Ectodermal cell (in vitro differentiated cells): ENCODE measurements around the gene USH2A.

Source experiments
- H3K27ac ChIP-seq: 2 replicates; pipeline ENCODE4 v1.7.0; 2013; ENCODE audit warnings: mild to moderate bottlenecking, low read depth, low read length; ENCODE audit not compliant: insufficient read depth, poor library complexity, severe bottlenecking
- H3K27me3 ChIP-seq: 2 replicates; pipeline ENCODE4 v1.7.0; 2013; ENCODE audit warnings: mild to moderate bottlenecking, low read length; ENCODE audit not compliant: insufficient read depth, control insufficient read depth, poor library complexity, severe bottlenecking
- H3K36me3 ChIP-seq: one replicate; pipeline ENCODE4 v1.7.0; 2013; ENCODE audit warnings: low read length; ENCODE audit not compliant: control insufficient read depth, insufficient read depth
- H3K4me1 ChIP-seq: one replicate; pipeline ENCODE4 v1.7.0; 2013; ENCODE audit warnings: low read length; ENCODE audit not compliant: control insufficient read depth, insufficient read depth
- H3K4me3 ChIP-seq: 2 replicates; pipeline ENCODE4 v1.7.0; 2013; ENCODE audit warnings: low read depth, low read length, control low read depth; ENCODE audit not compliant: insufficient read depth
- H3K9me3 ChIP-seq: 2 replicates; pipeline ENCODE4 v1.7.0; 2013; ENCODE audit warnings: mild to moderate bottlenecking, low read length, moderate library complexity; ENCODE audit not compliant: control insufficient read depth
- WGBS, 2 experiments: methylation state at CpG; one replicate each; pipeline ENCODE4 v1.1.7; 2013; ENCODE audit warnings: missing lambda C conversion rate in 2 of 2; 5-methylcytosine and 5-hydroxymethylcytosine counted together

The USH2A gene

GRCh38 chr1:215895276-215895675, 528.0 kb downstream of the USH2A start:
- Histone ChIP-seq H3K27me3 (no peaks in the 10 kb centered on the region), H3K4me1 (no peaks in the 10 kb centered on the region), H3K27ac (no peak overlapping the region), H3K9me3 (no peaks in the 10 kb centered on the region), H3K36me3 (no peaks in the 10 kb centered on the region), H3K4me3 (no peak overlapping the region)
- WGBS, 2 experiments, result 83% methylated on average over 2 of the region's 2 CpGs; no CpG with 5 or more reads in 1 of the 2 experiments

- Histone ChIP-seq H3K27me3 (no peaks in the 10 kb centered on the region), H3K9me3 (no peaks in the 10 kb centered on the region), H3K4me1 (no peaks in the 10 kb centered on the region), H3K4me3 (no peak overlapping the region), H3K36me3 (no peaks in the 10 kb centered on the region), H3K27ac (no peak overlapping the region)
- 81 to 90% methylated on average over 4 of the region's 4 CpGs for WGBS, 2 experiments
These were observed 528.6 kb downstream of the USH2A start for GRCh38 chr1:215894617-215895016.

DNA sequence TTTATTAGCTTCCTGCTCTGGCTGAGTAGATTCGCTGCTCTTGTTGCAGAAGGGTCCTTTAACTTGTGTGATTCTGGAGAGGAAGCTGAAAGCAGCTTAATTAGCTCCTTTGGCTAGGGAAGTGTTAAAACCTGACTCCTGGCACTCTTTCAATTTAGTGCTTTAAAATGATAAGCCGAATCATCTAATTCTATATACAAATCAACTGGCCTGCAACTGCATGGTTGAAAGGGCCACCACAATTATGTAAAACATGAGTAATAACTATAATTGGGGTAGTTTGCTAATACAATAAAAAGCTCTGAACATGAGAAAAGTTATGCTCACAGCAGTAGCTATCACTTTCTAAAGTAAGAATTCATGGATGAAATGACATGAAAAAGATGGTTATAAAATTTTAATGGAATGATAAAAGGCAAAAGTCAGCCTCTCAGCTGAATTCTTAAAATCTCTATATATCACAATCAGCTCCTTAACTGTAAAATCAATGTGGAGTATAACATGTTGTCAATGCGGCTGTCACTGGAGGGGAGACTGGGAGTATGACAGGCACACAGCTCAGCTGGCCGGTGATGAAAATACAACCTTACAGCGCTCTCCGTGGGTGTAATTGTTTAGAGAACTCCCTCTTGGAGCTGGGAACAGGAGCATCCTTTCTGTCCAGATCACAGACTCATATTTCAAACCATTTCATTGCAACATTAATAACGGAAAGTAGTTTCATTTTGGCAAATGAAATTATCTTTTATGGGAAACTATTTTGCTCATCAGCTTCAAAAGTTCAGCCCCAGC, 531.8 kb downstream of the USH2A start:
- Histone ChIP-seq H3K27ac (no peak overlapping the region), H3K36me3 (no peaks in the 10 kb centered on the region), H3K4me1 (no peaks in the 10 kb centered on the region), H3K4me3 (no peak overlapping the region), H3K9me3 (no peaks in the 10 kb centered on the region), H3K27me3 (no peaks in the 10 kb centered on the region)
- WGBS, 2 experiments, result 84 to 89% methylated on average over 5 to 7 of the region's 7 CpGs

DNA sequence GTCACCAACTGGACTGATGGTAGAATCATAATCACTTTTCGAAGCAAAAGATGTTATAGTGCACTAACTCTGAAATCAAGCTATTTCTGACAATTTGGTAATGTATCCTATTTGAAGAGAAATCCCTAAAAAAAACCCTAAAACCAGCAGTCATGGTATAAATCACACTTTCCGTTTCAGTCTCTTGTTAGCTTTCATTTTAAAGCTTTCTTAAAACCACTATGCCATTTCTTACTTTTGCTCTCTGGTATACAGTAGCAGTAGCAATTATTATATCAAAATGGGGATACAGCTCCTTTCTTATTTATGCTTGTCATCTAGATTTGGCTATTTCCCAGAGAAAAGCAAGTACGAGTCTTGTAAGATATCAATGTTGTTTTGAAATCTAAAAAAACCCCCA, 532.8 kb downstream of the USH2A start:
- Histone ChIP-seq H3K9me3 (no peaks in the 10 kb centered on the region), H3K27ac (no peak overlapping the region), H3K36me3 (no peaks in the 10 kb centered on the region), H3K4me3 (no peak overlapping the region), H3K4me1 (no peaks in the 10 kb centered on the region), H3K27me3 (no peaks in the 10 kb centered on the region)
- WGBS, 2 experiments, result 74 to 90% methylated on average over 2 to 3 of the region's 3 CpGs

DNA sequence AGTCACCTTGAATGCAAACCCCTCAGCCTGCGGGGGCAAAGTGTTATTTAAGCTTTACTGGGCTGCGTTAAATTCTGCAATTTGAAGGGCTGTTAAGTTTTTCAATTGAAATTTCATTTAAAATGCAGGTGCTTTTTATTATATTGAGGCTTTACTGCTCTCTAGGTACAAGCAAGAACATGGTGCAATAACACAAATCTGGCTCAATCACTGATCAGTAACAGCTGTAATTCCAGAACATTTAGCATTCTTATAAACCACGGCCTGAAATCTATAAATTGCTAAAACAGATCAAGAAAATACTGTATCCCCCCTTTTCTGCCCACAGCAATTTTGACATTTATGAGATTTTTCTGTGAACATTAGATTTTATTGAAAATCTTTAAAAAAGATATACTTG, 533.4 kb downstream of the USH2A start:
- 94 to 95% methylated on average over 3 of the region's 3 CpGs for WGBS, 2 experiments
- Histone ChIP-seq H3K4me3 (no peak overlapping the region), H3K36me3 (no peaks in the 10 kb centered on the region), H3K9me3 (no peaks in the 10 kb centered on the region), H3K27me3 (no peaks in the 10 kb centered on the region), H3K27ac (no peak overlapping the region), H3K4me1 (no peaks in the 10 kb centered on the region)

DNA sequence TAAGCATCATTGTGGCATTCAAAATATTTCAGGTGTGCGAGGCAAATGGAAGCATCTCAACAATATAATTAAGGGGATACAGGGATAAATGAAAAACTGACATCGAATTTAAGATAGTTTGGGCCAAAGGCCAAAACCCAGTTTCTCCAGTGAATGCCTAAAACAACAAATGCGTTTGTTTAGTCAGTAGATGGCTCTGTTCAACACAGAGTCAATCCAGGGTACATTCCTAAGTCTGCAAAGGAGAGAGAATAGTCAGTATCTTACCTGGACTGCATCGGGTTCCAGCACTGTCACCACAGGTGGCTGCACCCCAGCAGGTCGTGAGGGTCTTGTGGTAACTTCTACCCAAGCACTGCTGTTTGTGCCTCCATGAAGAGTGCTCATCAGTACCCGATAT, 535.1 kb downstream of the USH2A start:
- no peak overlapping the region for H3K4me3 ChIP-seq
- WGBS, 2 experiments, result 86 to 88% methylated on average over 6 of the region's 6 CpGs
- no peaks in the 10 kb centered on the region for H3K4me1 ChIP-seq
- H3K27ac ChIP-seq, result no peak overlapping the region
- H3K36me3 ChIP-seq, result no peaks in the 10 kb centered on the region
- H3K27me3 ChIP-seq, result no peaks in the 10 kb centered on the region
- H3K9me3 ChIP-seq, result no peaks in the 10 kb centered on the region

DNA sequence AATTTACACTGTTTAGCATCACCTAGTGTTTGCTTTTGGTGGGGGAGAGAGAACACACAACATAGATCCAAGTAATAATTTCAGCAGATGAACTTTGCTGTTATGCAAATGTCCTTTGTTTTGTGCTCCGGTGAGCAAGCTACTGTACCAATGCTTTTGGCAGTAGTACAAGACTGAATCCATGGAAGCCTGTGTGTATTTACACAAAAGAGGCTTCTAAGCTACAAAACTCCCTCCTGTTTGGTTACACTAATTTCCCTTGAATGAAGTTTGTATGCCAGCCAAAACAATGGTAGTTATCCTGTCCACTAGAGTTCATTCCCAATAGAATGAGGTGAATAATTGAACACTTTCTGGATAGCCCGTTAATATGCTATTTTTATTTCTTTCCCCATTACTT, 535.6 kb downstream of the USH2A start:
- no peak overlapping the region for H3K4me3 ChIP-seq

DNA sequence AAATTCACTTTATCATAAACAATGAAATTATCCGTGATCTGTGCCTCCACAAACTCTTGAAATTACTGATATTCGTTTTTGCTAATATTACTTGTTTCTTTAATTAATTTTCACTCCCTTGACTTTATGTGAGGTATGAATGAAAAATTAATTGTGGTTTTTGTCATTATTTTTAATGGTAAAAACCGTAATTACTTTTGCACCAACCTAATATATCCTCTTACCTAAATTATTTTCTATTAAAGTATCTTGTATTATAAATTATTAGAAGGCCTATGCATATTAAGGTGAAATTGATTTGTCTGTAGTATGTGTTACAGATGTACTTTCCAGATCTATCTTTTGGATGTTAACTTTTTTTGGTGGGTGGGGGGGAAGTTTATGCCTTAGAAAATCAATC, 540.2 kb downstream of the USH2A start:
- Histone ChIP-seq H3K4me1 (no peaks in the 10 kb centered on the region), H3K9me3 (no peaks in the 10 kb centered on the region), H3K36me3 (no peaks in the 10 kb centered on the region), H3K27me3 (no peaks in the 10 kb centered on the region), H3K27ac (no peak overlapping the region), H3K4me3 (no peak overlapping the region)
- WGBS, 2 experiments, result 100% methylated on average over 1 of the region's 3 CpGs; no CpG with 5 or more reads in 1 of the 2 experiments

More for the DNA sequence above, 535.6 kb downstream of the USH2A start:
- no peak overlapping the region for H3K27ac ChIP-seq
- H3K9me3 ChIP-seq, result no peaks in the 10 kb centered on the region
- no peaks in the 10 kb centered on the region for H3K36me3 ChIP-seq
- WGBS, 2 experiments, result 92 to 100% methylated on average over 1 to 2 of the region's 2 CpGs
- no peaks in the 10 kb centered on the region for H3K27me3 ChIP-seq
- no peaks in the 10 kb centered on the region for H3K4me1 ChIP-seq

DNA sequence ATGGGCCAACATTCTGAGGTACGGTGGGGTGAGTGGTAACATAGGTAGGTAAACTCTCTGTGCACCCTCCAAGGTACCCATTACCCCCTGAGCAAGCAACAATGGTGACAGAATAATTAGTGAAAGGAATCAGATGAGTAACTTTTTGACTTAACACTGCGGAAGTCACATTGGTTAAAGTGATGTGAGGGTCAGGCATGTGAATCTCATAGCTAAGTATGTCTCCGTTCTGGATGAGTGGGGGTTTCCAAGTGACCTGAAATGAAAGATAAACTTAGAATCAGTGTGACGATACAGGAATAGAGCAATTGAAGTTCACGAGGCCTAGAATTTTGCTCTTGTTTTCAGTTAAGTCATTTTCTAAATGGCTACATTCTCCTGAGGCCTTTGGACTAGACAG, 544.4 kb downstream of the USH2A start:
- 97% methylated on average over 5 of the region's 5 CpGs for WGBS, 2 experiments

GRCh38 chr1:215878128-215878527, 545.1 kb downstream of the USH2A start:
- Histone ChIP-seq H3K27ac (no peak overlapping the region), H3K4me3 (no peak overlapping the region), H3K27me3 (no peaks in the 10 kb centered on the region), H3K4me1 (no peaks in the 10 kb centered on the region), H3K36me3 (no peaks in the 10 kb centered on the region), H3K9me3 (no peaks in the 10 kb centered on the region)
- WGBS, 2 experiments, result 91 to 92% methylated on average over 5 of the region's 5 CpGs

More for the DNA sequence above, 544.4 kb downstream of the USH2A start:
- Histone ChIP-seq H3K27me3 (no peaks in the 10 kb centered on the region), H3K9me3 (no peaks in the 10 kb centered on the region), H3K27ac (no peak overlapping the region), H3K4me1 (no peaks in the 10 kb centered on the region), H3K36me3 (no peaks in the 10 kb centered on the region), H3K4me3 (no peak overlapping the region)
